ENCODE results near the gene SEH1L.
A peak's percentile ranks its signal among the peaks of the same experiment; 100 is the strongest.
"Not testable (repeated sequence)": the region's sequence is repeated elsewhere in the genome, so short reads cannot be mapped to it uniquely, and the experiment has no call there.

SEH1L gene, protein sequence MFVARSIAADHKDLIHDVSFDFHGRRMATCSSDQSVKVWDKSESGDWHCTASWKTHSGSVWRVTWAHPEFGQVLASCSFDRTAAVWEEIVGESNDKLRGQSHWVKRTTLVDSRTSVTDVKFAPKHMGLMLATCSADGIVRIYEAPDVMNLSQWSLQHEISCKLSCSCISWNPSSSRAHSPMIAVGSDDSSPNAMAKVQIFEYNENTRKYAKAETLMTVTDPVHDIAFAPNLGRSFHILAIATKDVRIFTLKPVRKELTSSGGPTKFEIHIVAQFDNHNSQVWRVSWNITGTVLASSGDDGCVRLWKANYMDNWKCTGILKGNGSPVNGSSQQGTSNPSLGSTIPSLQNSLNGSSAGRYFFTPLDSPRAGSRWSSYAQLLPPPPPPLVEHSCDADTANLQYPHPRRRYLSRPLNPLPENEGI
- total RNA-seq, result 23.7 to 71.0 (median 26.7) reads per million in 4 experiments

DNA sequence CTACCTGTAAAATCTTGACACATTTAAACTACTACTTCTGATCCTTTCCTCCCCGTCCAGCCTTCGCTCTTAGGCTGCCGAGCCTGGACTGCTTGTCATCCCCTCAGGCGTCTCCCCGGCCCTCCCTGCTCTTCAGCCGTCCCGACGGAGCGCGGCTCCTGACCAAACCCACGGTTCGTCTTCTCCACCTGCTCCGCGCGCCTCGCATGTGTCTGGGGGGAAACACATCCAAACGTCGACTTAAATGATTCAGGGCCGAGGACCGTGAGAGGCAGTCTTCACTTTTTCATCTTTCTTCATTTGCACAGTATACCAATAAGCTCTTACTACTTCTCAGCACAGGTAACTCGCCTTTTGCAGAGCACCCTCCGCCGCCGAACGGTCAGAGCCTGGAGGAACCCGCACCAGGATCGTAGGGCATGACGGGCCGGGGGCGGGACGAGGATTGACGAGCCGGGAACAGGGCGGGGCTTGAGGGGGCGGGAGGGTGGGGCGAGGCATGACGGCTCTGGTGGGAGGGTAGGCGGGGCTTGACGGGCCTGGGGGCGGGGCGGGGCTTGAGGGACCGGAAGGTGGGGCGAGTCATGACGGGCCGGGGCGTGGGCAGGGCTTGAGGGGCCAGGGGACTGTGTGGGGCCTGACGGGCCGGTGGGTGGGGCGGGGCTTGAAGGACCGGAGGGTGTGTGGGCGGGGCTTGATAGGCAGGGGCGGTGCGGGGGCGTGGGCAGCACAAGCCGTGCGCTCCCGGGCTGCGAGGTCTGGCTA, at the start of gene SEH1L:
TSS of gene SEH1L (plus strand) at position 727 of the 765 bp plus-strand sequence. CDS start 111 bp downstream, outside the sequence.
- DNase-seq, result peak; percentile 99

DNA sequence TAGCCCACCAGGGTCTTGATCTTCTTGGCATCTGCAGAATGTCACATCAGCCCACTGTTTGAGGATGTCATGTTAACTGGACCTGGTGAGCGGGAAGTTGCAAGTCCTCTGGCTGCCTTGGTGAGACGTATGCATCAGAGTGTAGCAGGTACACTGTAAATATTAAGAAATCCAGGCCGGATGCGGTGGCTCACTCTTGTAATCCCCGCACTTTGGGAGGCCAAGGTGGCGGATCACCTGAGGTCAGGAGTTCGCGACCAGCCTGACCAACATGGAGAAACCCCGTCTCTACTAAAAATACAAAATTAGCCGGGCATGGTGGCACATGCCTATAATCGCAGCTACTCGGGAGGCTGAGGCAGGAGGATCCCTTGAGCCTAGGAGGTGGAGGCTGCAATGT, 46.6 kb upstream of the SEH1L start:
- not testable (repeated sequence) for DNase-seq

DNA sequence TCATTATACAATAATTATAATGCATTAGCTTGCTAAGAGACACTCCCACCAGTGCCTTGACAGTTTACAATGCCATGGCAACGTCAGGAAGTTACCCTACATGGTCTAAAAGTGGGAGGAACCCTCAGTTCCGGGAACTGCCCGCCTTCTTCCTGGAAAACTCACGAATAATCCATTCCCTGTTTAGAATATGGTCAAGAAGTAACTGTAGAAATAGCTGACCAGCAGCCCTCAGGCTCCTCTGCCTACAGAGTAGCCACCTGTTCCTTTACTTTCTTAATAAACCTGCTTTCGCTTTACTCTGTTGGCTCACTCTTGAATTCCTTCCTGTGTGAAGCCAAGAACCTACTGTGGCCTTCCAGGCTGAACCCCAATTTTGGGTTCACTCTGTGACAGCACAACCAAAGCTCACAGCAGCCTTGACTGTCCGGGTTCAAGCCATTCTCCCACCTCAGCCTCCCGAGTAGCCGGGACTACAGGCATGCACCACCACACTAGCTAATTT, 43.7 kb upstream of the SEH1L start:
- DNase-seq, result no peak

DNA sequence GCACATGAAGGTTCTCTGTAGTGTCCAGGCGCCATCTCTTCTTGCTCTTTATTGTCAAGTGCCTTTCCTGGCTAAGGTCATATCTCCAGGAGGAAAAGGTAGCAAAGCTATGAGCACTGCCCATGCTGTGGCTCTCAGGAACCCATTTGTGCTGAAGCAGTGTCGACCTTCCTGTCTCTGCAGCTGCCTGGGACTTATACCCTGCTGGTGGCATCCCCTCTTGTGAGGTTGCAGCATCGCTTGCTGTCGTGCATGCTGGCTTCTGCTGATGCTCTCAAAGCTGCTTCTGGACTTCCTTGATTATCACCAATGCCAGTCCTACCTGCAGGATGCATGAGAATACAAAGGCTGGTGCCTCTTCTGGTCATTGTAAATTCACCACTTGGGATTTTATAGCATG, 41.7 kb upstream of the SEH1L start:
- DNase-seq, result no peak

DNA sequence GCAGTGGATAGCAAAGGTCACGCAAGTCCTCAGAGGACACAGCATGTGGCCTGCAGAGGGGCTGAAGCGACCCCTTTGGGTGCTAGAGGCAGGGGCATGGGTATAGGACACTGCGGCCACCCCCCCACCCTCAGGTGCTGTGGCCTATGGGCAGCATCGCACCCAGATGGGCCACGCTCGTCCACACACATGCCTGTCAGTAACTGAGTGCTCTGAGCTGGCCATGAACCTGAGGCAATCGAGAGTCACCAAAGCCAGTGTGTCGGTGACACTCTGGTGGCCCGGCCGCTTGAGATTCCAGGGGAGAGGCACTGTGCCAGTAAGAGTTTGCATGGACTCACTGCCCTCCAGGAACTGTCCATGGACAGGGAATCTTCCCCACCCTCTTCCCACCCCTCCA, 41.0 kb upstream of the SEH1L start:
- DNase-seq, result no peak

DNA sequence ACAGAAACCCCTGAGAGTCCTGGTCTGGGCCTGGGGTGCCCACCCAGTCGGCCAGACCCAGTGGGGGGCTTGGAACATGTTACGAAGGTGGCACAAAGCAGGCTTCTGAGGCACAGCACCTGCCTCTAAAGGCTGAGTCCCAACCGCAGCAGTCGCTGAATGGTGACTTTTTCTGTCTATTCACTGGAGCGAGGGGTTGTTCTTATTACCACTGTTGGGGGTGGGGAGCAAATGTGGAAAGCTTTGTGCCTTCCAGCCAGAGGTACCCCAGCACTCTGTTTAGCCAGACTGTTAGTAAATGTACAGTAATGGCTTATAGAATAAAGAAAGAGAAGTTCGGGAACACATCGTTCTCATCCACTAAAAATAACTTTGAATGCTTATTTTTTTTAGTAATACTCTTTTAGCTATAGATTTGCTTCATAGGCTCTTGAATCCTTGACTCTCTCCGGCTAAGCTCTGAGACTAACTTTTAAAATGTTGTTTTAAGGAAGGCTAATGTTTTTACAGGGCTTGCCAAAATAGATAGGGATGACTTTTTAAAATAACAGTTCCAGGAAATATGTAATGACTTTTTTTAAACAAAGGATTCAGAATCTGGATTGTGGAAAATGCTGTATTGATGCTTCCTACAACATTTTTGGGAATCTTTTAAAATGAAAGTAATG, 40.4 kb upstream of the SEH1L start:
- no peak for DNase-seq

DNA sequence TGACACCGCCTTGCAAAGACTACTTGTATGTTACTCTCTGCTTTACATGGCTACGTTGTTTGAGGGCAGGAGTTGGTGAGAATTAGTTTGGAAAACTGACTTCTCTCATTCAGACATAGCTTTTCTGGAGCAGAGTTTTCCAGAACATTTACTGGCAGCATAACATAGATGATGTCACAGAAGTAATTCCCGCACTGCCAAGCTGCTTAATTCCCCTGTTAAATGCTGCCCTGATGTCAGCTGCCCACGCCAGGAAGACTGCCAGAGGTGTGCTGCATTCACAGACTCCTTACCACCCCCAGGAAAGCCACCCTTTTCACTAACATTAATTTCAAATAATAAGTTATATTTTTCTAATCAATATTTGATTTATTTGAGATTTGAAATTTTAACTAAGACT, 39.1 kb upstream of the SEH1L start:
- DNase-seq, result no peak

DNA sequence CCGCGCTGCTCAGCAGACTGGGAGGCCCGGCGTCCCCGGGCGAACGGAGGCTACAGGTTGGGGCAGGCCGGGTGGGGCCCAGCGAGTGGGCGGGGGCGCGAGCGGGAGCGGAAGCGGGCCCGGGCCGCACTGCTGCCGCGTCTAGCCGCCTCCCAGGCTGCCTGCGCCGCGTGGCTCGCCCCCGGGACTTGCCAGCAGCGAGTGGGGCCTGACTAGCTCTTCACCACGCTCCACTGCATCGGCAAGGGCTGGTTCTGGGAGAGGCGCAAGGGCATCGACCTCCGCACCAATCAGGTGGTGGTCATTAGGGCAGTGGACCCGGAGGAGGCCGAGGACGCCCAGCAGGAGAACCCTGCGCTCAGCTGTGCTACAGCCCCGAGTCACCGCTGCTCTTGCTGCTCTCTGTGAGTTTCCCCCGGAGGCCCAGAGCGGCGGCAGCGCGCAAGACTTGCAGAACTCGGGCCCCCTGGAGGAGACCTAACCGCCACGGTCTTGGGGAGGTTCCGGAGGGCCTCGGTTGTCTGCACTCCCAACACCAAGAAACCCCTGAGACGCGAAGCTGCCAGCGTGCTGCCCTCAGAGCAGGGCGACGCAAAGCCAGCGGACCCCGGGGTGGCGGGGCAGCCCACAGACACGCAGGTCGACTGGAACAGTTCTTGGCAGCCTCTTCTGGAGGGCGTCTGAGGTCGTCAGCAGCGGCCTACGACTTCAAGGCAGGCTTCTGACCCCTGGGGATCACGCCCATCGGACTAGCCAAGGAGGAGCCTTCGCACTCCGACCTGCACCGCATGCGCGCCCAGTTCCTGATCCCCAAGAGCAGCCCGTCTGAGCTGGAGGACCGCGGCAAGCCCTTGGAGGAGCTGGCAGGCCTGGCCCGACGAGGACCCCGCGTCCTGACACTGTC, 36.5 kb upstream of the SEH1L start:
- peak; percentile 20 for DNase-seq

DNA sequence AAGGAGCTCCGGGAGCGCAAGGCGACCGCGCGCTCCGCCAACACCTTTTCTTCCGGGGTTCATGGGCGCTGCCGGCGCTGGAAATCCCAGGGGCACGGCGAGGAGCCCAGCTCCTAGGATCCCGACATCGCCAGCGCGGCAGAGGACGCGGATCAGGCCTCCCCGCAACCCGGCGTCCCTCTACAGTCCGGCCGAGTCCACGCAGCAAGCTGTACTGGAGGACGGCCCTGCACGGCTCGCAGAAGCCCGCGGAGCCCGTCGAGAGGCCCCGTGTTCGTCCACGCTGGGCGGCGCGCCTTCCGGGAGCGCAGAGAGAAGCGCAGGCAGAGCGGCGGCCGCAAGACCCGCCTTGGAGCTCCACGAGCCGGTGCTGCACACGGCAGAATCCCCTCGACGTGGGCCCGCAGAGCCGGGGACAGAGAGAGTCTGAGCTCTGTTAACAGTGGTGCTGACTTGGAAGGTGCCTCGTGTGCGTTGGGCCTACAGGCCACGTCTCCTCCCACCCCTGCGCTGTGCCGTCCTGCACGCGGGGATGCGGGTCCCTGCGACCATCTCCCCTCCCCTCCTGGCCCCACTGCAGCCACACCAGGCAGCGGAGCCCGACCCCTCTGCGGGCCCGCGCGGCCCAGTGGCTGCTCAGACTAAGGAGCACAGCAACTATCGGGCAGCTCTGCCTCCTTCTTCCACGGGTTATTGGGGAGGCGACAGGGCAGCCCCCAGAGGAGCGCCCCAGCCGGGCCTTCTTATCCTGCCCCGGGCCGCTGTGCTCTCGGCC, 35.7 kb upstream of the SEH1L start:
- no peak for DNase-seq

DNA sequence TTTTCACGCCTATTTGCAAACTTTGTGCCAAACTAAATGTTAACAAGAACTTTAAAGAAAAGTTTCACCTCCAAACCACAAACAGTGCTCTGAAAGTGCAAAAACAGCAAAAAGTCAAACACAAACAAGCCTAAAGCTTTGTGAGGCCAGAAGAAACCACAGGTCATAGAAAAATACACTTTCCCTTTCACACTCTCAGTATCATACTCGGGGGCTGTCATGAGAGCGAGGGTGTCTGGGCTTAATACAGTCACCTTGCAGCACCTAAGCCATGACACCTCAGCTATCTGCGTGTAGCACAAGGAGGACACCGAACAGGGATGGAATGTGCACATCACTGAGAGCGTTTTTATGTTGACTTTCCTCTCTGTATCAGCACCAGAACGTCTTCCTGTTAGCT, 26.6 kb upstream of the SEH1L start:
- no peak for DNase-seq

DNA sequence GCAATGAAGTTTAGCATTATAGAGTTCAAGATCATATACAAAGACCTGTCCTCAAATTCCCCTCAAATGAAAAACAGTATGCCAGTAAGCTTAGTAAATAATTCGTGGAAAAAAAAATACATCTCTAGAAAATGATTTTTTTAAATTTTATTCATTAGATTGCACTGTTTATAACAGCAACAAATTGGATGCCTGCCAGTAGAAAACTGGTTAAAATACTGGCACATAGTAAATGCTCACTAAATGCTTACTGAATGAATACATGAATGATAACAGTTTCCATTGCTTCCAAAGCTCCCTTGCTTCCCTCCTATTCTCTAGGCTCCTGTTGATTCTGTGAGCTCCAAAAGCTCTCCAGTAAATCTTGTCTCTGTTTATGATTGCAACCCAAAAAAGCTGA, 25.5 kb upstream of the SEH1L start:
- no peak for DNase-seq

DNA sequence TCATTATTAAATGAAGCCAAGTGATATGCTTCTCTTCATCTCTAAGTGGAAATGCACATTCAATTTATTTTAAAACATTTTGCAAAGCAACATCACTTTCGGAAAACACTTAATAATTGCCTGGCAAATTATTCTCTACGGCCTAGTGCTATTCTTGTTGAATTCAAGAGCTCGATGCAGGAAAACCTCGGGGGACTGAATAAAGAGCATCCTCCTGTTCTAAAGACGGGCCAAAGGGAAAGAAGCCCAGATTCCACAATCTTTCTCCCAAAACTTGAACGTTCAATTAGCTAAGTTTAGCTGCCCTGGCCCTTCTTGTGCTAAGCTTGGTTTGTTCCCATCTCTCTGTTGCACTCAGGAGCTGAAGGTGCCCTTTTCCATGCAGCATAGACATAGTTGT, 23.2 kb upstream of the SEH1L start:
- no peak for DNase-seq

DNA sequence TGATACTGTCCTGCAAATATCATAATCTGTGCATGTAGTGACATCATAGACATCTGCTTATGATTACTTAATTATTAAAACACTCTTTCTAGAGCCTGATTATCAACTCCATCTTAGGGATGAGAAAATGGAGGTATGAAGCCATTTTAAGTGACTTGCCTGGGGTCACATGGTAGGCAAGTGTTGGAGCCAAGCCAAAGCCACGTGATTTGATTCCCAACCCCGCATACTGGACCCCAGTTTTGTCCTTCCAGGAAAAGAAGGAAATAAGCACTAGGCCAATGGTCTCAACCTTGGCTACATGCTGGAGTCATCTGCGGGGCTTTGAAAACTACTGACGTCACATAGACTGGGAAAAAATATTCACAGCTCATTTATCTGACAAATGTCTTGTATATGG, 19.6 kb upstream of the SEH1L start:
- no peak for DNase-seq

DNA sequence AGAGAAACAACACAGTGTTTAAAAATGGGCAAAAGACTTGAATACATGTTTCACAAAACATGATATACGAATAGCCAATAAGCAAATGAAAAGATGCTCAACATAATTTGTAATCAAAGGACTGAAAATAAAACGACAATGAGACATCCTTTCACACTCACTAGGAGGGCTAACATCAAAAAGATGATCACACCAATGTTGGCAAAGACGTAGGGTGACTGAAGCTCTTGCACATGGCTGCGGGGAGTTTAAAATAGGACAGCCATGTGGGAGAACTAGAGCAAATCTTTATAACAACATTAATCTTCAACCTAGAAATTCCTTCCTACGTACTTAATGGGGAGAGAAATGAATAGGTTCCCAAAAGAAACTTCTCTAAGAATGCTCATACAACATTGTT, 19.2 kb upstream of the SEH1L start:
- DNase-seq, result no peak

DNA sequence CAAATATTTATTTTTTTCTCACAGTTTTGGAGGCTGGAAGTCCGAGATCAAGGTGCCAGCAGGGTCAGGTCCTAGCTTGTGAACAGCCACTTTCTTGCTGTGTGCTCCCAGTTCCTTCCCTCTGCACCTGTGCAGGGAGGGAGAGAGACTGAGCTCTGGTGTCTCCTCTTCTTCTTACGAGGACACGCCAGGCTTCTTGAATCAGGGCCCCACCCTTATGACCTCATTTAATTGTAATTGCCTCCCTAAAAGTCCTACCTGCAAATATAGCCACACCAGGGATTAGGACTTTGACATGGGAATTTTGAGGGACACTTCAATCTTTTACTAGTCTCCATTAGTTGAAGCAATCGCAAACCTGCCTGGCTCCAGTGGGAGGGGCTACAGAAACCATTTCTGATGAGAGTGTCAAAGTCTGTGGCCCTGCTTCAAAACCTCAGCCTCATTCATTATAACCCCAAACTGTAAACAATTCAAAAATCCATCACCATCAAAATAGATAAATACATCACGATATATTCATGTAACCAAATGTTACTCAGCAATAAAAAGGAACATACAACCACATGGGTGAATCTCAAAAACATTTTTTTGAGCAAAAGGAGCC, 18.2 kb upstream of the SEH1L start:
- no peak for DNase-seq

DNA sequence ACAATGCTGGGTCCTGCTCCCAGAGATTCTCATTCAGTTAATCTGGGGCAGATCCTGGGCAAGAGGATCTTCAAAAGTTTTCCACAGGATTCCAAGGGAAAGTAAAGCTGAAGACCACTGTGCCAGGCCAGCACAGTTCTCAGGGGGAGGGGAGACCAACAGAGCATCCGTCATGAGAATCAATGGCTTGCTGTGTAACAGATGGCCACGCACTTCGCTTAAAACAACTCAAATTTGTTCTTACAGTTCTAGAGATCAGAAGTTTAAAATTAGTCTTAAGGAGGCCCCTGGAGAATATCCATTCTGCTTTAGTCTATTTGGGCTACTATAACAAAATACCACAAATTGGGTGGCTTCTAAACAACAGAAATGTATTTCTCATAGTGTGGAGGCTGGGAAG, 17.4 kb upstream of the SEH1L start:
- no peak for DNase-seq

DNA sequence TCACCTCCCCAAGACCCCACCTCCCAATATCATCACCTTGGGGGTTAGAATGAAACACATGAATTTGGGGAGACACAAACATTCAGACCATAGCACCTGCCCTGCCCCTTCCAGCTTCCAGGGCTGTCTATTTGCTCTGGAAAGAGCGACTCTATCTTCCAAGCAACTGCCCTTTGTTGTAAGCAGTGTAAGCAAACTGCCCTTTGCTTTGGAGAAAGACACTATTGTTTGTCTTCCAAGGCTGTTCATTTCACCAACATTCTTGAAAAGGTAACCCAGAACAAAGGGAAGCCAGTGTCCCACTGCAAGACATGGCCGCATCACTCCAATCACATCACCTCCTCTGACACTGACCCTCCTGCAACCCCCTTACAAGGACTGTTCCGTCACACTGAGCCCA, 16.9 kb upstream of the SEH1L start:
- DNase-seq, result no peak

DNA sequence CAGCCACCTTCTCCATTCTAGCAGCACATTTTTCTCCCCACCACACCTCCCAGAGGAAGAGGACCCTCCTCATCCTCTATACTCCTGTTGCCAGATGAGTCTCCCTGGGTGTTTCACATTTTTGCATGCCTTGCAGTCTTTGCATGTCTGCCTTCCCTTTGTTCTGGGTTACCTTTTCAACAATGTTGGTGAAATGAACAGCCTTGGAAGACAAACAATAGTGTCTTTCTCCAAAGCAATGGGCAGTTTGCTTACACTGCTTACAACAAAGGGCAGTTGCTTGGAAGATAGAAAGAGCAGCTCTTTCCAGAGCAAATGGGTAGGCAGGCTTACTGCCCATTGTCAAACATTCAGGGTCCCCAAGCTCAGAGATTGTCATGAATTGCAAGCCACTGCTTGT, 14.5 kb upstream of the SEH1L start:
- DNase-seq, result no peak

DNA sequence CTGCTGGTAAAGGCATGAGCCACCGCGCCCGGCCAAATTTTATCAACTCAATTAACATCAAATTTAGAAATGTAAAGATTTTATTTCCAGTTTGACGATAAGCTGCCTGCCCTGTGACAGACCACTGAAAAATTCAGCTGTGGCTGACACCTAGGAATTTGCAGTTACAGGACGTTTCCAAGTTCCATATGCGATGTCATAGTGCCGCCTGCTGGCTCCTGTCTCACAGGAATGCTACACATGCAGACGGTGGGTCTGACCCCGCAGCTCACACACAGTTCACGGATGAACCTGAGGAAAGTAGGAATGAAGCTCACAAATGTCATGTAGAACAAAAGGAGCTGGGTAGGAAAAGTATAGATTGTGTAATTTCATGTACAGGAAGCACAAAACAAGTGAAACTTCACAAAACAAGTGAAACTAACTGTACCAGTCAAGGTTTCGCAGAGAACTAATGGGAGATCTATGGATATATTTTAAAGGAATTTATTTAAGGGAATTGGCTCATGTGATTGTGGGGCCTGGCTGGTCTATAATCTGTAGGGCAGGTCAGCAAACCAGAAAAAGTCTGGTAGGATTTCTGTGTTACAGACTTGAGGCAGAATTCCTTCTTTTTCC, 13.2 kb upstream of the SEH1L start:
- peak; percentile 64 for DNase-seq

DNA sequence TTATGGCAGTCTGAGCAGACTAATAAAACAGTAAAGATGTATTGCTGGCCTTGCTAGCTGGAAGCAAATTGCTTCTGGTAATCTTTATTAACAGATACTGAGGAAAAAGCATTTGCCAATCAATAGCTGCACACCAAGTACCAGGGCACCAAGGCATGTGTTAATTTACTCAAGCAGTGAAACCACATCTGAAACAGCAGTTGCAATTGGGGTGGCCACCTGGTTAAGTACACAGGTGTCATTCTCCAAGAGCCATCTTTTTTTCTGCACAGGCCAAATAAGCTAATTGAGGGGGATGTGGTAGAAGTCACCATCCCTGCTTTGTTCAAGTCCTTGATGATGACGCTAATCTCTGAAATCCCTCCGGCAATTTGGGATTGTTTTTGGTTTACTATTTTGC, 8.6 kb upstream of the SEH1L start:
- no peak for DNase-seq

DNA sequence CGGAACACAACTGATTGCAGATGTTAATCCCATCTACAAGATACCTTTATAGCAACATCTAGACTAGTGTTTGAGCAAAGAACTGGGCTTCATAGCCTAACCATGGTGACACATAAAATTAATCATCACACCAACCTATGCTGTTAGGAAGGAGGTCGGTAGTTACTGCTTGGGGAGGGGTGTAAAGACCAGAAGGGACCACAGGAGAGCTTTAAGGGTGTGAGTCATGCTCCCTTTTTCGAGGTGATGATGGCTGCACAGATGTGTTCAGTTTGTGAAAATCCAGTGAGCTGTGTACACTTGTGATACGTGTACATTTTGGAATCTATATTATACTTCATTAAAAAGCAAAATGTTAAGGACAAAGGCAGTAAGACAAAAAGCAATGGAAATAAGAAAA, 4.6 kb upstream of the SEH1L start:
- DNase-seq, result no peak

All from effector CD8-positive, alpha-beta T cell (primary cell).